HG03045 (cell line): Measurements from ENCODE around the gene TMEM145.
"Not testable (repeated sequence)": the region's sequence is repeated elsewhere in the genome, so short reads cannot be mapped to it uniquely, and the experiment has no call there.

Experiments used
- ATAC-seq: cut with Tn5 transposase; IDR thresholded peaks from one replicate; pipeline ENCODE4 v1.9.1; 2021; ENCODE audit warnings: mild to moderate bottlenecking, moderate library complexity; ENCODE audit not compliant: unreplicated experiment

Gene TMEM145

GRCh38 chr19:42313096-42313839, at the start of gene TMEM145:
Gene TMEM145, plus strand, starts transcription at chr19:42313309. Its CDS starts 68 bp downstream, at chr19:42313377.
- ATAC-seq, result no peak

DNA sequence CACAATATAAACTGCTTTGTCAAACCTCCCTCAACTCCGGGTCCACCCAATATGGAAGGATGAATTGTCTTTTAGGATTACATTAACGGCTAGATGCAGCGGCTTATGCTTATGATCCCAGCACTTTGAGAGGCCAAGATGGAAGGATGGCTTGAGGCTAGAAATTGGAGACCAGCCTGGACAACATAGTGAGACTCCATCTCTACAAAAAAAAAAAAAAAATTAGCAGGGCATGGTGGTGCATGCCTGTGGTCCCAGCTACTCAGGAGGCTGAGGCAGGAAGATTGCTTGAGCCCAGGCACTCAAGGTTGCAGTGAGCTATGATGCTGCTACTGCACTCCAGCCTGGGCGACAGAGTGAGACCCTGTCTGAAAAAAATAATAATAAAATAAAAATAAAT, 47.0 kb upstream of the TMEM145 start:
- not testable (repeated sequence) for ATAC-seq

DNA sequence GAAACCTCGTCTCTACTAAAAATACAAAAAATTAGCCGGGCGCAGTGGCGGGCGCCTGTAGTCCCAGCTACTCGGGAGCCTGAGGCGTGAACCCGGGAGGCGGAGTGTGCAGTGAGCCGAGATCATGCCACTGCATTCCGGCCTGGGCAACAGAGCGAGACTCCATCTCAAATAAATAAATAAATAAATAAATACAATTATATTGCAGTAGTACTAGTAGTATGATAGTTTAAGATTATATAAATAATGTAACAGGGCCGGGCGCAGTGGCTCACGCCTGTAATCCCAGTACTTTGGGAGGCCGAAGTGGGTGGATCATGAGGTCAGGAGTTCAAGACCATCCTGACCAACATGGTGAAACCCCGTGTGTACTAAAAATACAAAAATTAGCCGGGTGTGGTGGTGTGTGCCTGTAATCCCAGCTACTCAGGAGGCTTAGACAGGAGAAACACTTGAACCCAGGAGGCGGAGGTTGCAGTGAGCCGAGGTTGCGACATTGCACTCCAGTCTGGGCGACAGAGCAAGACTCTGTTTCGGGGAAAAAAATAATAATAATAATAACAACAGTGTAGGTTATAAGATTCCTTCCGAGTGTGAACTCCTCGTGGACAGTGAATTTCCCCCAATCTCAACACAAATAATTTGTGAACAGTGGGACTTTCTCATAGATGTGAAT, 46.0 kb upstream of the TMEM145 start:
- ATAC-seq, result not testable (repeated sequence)

DNA sequence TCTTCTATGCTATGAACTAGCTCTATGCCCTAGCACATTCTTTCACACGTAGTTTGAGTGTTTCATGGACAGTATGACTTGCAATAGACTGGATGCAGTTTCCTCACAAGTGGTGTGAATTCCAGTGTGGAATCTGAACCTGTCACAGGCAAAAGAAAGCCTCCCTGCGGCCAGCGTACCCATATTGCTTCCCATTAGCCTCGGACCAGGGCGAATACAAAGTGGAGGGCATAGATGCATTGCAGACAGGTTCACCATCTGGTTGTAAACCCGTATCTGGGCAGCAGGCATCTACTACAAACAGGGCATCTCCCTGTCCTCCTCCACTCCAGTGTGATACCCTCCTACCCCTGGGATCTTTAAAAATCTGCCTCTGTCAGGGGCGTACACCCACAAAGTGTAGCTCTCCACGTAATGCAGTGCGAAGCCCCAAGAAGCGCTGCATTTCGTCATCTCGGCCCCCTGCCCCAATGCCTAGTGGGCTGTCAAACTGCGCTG, 45.4 kb upstream of the TMEM145 start:
- no peak for ATAC-seq

- ATAC-seq, result peak; percentile 63
These were observed 44.9 kb upstream of the TMEM145 start for GRCh38 chr19:42268142-42268703.

DNA sequence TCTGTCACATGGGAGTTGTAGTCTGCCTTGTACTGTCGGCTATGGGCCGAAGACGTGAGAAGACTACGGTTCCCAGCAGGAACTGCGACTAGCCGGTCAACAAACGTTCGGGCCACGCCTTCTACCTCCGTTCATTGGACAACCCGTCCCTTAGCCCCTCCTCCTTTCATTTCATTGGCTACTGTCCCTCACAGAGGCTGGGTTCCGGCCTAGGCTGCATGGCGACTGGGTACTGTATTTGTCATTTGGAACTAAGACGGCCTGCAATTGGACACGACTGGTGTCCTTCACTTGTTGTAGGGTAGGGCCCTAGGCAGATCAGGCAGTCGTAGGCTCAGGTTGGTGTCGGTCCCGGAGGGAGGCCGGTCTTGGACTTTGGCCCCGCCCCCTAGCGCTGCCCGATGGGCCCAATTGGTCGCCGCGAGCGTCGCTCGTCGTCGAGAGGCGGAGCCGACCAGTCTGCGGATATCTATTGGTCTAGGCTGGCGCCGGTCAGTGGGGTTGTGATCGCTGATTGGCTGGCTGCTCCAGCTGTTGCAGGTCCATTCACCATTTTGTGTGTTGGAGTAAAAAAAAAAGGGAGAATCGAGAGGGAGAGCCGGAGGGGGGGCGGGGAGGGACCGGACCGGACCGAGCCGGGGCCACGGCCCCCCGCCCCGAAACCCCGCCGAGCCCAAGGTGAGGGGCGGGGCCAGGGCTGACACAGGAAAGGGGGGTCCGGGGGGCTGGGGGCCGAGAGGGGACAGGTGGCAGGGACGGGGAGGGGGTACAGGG, 44.2 kb upstream of the TMEM145 start, which contains the start of gene CIC:
Gene CIC, plus strand, starts transcription at position 549 of the 774 bp plus-strand sequence. CDS start 2,532 bp downstream, outside the sequence.
- ATAC-seq, result peak; percentile 76

DNA sequence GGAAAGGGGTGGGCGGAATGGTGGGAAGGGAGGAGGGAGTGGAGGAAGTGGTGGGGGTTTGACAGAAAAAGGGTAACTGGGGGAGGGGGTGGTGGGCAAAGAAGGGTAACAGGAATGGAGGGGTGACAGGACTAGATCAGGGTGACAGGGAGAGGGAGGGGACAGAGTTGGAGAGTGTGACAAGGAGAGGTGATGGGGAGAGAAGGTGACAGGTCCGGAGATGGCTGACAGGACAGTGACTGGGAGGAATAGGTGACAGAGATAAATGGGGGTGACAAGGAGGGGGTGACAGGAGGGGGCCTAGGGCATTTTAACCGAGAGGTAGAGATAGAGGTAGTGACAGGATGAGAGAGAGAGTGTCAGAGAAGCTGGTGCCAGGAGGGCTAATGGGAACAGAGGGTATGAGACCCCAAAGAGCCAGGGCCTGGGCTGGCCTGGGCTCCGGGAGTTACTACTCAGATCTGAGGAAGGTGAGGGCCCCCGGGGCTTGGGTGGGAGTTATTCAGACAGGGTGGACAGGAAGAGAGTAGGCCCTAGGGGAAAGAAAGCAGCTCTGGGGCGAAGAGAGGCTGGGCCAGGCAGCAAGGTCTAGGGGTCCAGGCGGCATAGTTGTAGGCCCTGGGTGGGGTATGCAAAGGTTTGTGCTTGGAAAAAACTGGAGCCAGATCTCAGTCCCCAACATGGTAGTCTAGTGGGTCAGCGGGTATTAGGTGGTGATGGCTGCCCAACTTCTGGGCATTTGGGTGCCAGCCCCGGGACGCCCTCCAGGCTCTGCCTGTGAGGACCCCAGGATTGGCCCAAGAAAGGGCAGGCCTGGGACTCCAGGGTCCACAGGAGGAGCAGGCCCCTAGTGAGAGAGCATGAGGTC, 43.4 kb upstream of the TMEM145 start:
- no peak for ATAC-seq

DNA sequence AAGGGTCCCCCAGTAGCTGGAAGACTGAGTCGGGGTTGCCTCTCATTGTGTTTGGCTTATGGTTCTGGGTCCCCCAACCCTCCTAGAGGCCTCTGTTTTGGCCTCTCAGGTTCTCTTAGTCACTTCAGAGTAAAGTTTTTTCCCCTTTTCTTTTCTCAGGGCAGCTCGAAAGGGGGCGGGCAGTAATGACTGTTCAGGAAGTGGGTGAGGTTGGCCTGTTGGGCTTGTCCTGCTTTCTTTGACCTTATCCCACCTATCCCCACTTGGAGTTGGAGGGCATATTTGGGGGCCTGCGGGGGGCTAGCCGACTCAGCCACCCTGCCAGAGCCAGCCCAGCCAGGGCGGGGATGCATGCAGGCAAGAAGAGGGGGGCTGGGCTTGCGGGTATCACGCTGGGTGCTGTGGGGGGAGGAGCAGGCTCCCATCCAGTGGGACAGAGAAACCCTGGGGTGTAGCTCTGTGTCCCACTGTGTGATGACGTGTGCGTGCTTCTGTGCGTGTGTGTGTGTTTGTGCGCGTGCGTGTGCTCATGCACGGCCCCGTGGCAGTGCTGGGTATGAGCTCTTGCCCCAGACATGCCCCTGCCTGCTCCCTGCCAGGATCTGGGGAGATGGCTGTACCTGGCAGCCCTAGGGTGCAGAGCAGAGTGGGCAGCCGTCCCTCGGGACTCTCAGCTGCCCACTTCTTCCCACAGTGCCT, 42.6 kb upstream of the TMEM145 start:
- ATAC-seq, result no peak

- no peak for ATAC-seq
These were observed 42.1 kb upstream of the TMEM145 start for GRCh38 chr19:42271045-42271419.

DNA sequence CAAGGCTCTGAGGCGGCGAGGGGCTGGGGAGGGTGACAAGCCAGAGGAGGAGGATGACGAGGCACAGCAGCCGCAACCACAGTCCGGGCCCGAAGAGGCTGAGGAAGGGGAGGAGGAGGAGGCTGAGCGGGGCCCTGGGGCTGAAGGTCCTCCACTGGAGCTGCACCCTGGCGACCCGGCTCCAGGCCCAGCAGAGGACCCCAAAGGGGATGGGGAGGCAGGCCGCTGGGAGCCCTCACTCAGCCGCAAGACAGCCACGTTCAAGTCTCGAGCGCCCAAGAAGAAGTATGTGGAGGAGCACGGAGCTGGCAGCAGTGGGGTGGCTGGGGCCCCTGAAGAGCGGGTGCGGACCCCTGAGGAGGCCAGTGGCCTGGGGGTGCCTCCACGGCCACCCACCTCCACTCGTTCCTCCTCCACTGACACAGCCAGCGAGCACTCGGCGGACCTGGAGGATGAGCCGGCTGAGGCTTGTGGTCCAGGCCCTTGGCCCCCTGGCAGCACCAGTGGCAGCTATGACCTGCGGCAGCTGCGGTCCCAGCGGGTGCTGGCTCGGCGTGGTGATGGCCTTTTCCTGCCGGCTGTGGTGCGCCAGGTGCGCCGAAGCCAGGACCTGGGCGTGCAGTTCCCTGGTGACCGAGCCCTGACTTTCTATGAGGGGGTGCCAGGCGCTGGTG, 41.1 kb upstream of the TMEM145 start:
- no peak for ATAC-seq

DNA sequence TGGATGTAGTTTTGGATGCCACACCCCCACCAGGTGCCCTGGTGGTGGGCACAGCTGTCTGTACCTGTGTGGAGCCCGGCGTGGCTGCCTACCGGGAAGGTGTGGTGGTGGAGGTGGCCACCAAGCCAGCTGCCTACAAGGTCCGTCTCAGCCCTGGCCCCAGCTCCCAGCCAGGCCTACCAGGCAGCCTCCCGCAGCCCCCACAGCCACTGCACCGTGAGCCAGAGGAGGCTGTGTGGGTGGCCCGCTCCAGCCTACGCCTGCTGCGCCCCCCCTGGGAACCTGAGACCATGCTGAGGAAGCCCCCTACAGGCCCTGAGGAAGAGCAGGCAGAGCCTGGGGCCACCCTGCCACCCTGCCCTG, 40.6 kb upstream of the TMEM145 start:
- no peak for ATAC-seq

DNA sequence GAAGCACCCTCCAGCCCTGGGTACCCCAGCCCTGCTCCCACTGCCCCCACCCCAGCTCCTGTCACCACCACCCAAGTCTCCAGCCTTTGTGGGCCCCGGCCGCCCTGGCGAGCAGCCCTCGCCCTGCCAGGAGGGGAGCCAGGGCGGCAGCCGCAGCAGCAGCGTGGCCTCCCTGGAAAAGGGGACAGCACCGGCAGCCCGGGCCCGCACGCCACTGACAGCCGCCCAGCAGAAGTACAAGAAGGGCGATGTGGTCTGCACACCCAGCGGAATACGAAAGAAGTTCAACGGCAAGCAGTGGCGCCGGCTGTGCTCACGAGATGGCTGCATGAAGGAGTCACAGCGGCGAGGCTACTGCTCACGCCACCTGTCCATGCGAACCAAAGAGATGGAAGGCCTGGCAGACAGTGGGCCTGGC, 40.1 kb upstream of the TMEM145 start:
- no peak for ATAC-seq

DNA sequence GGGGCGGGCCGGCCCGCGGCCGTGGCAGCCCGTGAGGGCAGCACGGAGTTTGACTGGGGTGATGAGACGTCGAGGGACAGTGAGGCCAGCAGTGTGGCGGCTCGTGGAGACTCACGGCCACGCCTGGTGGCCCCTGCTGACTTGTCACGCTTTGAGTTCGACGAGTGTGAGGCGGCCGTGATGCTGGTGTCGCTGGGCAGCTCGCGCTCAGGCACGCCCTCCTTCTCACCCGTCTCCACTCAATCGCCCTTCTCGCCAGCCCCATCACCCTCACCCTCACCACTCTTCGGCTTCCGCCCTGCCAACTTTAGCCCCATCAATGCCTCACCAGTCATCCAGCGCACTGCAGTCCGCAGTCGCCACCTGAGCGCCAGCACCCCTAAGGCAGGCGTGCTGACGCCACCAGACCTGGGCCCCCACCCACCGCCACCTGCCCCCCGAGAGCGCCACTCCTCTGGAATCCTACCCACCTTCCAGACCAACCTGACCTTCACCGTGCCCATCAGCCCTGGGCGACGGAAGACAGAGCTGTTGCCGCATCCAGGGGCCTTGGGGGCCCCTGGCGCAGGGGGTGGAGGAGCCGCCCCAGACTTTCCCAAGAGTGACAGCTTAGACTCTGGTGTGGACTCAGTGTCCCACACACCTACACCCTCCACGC, 39.6 kb upstream of the TMEM145 start:
- no peak for ATAC-seq

GRCh38 chr19:42274065-42274682, 38.9 kb upstream of the TMEM145 start:
- ATAC-seq, result no peak

- ATAC-seq, result no peak
These were observed 38.0 kb upstream of the TMEM145 start for GRCh38 chr19:42275103-42275502.

- no peak for ATAC-seq
These were observed 37.6 kb upstream of the TMEM145 start for GRCh38 chr19:42275517-42275916.

- ATAC-seq, result no peak
These were observed 36.8 kb upstream of the TMEM145 start for GRCh38 chr19:42276284-42276683.

GRCh38 chr19:42276821-42277220, 36.3 kb upstream of the TMEM145 start:
- ATAC-seq, result no peak
